GM10266 (cell line): ENCODE data around the gene ANKS3.

Experiments
- DNase-seq: peaks from one replicate; pipeline ENCODE4 v3.0.0; 2012; ENCODE audit errors: extremely low spot score
- TF ChIP-seq, protein P1 (sequence below): IDR thresholded peaks from 2 replicates; pipeline ENCODE4 v1.5.1; 2012; ENCODE audit warnings: mild to moderate bottlenecking, low read depth; ENCODE audit not compliant: control insufficient read depth, insufficient read depth; ENCODE audit errors: missing control alignments

ANKS3 gene

GRCh38 chr16:4775005-4775404 is 40.9 kb upstream of the ANKS3 start:
- TF ChIP-seq, protein P1, sequence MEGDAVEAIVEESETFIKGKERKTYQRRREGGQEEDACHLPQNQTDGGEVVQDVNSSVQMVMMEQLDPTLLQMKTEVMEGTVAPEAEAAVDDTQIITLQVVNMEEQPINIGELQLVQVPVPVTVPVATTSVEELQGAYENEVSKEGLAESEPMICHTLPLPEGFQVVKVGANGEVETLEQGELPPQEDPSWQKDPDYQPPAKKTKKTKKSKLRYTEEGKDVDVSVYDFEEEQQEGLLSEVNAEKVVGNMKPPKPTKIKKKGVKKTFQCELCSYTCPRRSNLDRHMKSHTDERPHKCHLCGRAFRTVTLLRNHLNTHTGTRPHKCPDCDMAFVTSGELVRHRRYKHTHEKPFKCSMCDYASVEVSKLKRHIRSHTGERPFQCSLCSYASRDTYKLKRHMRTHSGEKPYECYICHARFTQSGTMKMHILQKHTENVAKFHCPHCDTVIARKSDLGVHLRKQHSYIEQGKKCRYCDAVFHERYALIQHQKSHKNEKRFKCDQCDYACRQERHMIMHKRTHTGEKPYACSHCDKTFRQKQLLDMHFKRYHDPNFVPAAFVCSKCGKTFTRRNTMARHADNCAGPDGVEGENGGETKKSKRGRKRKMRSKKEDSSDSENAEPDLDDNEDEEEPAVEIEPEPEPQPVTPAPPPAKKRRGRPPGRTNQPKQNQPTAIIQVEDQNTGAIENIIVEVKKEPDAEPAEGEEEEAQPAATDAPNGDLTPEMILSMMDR, result no peak
- no peak for DNase-seq

DNA sequence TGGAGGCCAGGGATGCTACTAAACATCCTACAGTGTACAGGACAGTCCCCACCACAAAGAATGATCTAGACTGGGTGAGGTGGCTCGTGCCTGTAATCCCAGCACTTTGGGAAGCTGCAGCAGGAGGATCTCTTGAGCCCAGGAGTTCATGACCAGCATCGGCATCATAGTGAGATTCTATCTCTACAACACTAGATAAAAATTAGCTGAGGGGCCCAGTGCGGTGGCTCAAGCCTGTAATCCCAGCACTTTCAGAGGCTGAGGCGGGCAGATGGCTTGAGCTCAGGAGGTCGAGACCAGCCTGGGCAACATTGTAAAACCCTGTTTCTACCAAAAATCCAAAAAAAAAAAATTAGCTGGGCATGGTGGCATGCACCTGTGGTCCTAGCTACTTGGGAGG is 38.3 kb upstream of the ANKS3 start:
- no peak for DNase-seq
- TF ChIP-seq, protein P1, result no peak

DNA sequence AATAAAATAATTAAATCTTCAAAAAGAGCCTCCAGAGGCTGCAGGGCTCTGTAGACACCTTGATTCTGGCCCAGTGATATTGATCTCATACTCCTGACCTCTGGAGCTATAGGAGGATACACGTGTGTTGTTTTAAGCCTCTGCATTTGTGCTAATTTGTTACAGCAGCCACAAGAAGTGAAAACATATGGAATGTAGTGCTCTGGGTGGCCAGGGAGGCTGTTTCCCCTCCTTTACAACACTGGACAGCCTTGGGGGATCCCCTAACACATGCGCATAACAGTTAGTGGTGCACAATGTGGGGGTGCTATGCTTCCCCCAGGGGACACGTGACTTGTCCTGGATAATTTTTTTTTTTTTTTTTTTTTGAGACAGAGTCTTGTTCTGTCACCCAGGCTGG is 37.6 kb upstream of the ANKS3 start:
- TF ChIP-seq, protein P1, result no peak
- DNase-seq, result peak; percentile 56

GRCh38 chr16:4769306-4769638 is 35.2 kb upstream of the ANKS3 start:
- TF ChIP-seq, protein P1, result no peak
- no peak for DNase-seq

DNA sequence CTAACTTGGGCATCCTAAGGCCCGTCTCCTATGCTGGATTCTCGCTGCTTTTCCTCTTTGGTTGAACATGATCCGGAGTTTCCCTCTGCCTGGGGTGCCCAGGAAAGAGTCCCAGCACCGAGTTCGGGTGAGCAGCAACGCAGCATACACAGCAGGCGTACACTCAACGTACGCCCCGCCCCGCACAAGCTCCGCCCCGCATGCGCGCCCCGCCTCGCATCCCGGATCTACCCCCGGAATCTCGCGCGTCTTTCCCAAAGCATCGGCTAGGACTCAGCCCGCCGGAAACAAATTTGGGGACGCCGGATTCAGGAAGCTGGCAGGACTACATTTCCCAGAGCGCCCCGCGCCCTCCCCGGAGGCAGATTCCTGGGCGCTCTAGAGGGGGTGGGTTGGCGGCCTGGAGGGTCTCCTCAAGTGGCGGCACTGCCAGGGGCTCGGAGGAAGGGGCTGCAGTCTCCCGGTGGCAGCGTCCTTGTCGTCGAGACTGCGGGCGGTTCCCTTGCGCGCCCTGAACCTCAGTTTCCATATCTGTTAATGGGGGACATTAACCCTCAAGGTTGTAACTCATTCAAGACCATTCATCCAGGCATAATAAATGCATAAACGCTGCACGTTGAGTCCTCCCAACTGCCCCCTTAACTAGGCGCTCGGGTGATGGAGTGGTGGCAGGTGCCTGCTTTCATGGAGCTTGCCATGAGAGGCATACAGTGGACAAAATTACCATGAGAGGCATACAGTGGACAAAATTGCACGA is 34.7 kb upstream of the ANKS3 start:
- TF ChIP-seq, protein P1, result no peak

DNA sequence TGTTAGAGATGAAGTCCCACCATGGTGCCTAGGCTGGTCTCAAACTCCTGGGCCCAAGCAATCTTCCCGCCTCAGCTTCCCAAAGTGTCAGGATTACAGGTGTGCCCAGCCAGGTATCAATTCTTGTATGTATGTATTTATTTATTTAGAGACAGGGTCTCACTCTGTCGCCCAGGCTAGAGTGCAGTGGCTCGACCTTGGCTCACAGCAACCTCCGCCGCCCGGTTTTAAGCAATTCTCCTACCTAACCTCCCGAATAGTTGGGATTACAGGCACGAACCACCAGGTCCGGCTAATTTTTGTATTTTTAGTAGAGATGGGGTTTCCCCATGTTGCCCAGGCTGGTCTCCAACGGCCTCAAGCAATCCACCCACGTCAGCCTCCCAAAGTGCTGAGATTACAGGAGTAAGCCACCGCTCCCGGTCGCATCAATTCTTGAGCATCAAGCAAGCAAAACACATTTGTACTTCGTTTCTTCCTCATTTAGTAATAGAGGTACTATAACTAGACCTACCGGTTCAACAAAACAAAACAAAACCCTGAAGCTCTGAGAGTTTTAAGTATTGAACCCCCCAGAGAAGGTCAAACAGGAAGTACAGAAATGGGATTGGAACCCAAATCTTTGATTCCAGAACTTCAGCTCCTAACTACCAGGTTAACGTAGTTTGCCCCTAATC is 33.9 kb upstream of the ANKS3 start:
- TF ChIP-seq, protein P1, result no peak
- DNase-seq, result no peak

More for the DNA sequence above, 34.7 kb upstream of the ANKS3 start:
- DNase-seq, result peak; percentile 97

- peak; percentile 97 for DNase-seq
- TF ChIP-seq, protein P1, result no peak
Measured at GRCh38 chr16:4766875-4767628, 33.0 kb upstream of the ANKS3 start, which contains the start of gene ZNF500. Gene ZNF500, minus strand, starts transcription at chr16:4767162. Its CDS starts 1,184 bp downstream, at chr16:4765978.
